Measurements from ENCODE around the gene HDAC8.
"Not testable (repeated sequence)": the region's sequence is repeated elsewhere in the genome, so short reads cannot be mapped to it uniquely, and the experiment has no call there.

Gene HDAC8

DNA sequence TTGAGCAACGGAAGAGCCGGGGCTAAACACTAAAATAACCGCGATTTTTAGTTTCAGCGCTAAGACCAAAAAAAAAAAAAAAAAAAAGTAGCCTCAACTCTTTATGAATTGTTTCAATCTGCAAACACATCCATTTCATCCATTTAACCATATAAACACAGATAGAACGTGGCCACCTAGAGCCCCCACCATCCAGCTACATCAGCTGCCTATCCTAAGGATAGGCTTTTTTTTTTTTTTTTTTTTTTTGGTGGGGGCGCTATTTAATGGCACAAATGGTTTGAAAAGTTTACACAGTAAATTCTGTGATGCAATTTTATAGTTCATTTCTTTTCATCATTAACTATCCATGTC lies 492 bp upstream of the HDAC8 start:
- Histone ChIP-seq H3K27ac (ENCODE audit: low read depth, low read length, severe bottlenecking) (no peak overlapping the region), H3K9me3 (ENCODE audit: control insufficient read depth, low read length) (no peaks in the 10 kb centered on the region), H3K4me1 (ENCODE audit: control insufficient read depth, insufficient read depth, low read length, poor library complexity, severe bottlenecking) (peaks cover 7% of the 10 kb centered on the region), H3K36me3 (ENCODE audit: control insufficient read depth, insufficient read depth, low read length) (peaks cover 15% of the 10 kb centered on the region), H3K4me3 (ENCODE audit: extremely low read depth, insufficient read depth, low read length, poor library complexity, severe bottlenecking) (peak overlapping the region; percentile 57)
- WGBS, 2 experiments (ENCODE audit: insufficient coverage in 2 of 2), result no CpG with 5 or more reads among the region's 7 CpGs

DNA sequence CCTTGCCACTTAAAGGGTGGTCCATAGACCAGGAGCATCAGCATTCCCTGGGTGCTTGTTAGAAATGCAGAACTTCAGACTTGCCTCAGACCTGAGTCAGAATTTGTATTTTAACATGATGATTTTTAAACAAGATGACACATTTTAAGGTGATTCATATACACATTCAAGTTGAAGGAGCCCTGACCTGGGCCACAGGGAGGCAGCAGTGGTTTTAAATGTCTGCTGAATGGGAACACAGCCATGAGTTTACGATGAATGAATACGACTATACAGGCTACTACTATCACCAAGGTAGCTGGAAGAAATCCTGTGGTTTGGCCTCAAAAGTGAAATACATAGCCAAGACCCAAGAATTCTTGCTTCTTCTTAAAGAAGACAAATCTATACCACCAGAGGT lies 2.9 kb downstream of the HDAC8 start:
- Histone ChIP-seq H3K27ac (ENCODE audit: low read depth, low read length, severe bottlenecking) (no peak overlapping the region), H3K36me3 (ENCODE audit: control insufficient read depth, insufficient read depth, low read length) (peaks cover 40% of the 10 kb centered on the region), H3K4me1 (ENCODE audit: control insufficient read depth, insufficient read depth, low read length, poor library complexity, severe bottlenecking) (peaks cover 7% of the 10 kb centered on the region), H3K9me3 (ENCODE audit: control insufficient read depth, low read length) (no peaks in the 10 kb centered on the region), H3K4me3 (ENCODE audit: extremely low read depth, insufficient read depth, low read length, poor library complexity, severe bottlenecking) (no peak overlapping the region)
- no CpG with 5 or more reads among the region's 2 CpGs for WGBS, 2 experiments (ENCODE audit: insufficient coverage in 2 of 2)

DNA sequence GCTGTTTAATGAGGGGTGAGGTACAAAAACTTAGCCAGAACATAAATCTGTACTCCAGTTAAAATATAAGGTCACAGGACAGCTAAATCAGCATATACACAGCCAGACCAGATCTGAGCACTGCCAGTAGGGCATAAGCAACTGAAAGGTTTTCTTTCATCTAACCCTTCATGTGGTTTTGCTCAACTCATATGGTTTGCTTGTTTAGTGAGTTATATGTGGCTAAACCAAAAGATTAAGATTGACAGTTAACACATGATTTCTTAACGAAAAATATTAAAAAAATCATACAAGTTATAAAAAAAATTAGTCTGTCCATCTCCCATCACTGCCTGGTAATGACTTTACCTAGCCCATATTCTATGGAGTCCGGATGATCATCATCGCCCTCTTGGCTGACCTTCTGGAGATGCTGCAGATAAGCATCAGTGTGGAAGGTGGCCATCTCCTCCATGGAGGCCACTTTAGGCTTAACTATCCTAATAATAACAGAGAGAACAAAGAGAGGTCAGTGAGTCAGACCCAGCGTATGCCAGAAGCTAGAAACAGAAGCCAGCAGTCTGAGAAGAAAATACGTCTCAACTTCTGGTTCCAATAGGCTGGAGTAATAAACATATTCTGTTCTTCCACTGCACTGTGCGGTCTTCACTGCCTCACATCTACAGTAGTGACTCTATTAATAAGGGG lies 4.1 kb downstream of the HDAC8 start:
- H3K27ac ChIP-seq (ENCODE audit: low read depth, low read length, severe bottlenecking), result no peak overlapping the region
- peaks cover 7% of the 10 kb centered on the region for H3K4me1 ChIP-seq (ENCODE audit: control insufficient read depth, insufficient read depth, low read length, poor library complexity, severe bottlenecking)
- no peak overlapping the region for H3K4me3 ChIP-seq (ENCODE audit: extremely low read depth, insufficient read depth, low read length, poor library complexity, severe bottlenecking)
- peaks cover 40% of the 10 kb centered on the region for H3K36me3 ChIP-seq (ENCODE audit: control insufficient read depth, insufficient read depth, low read length)
- no peaks in the 10 kb centered on the region for H3K9me3 ChIP-seq (ENCODE audit: control insufficient read depth, low read length)
- WGBS, 2 experiments (ENCODE audit: insufficient coverage in 2 of 2), result no CpG with 5 or more reads among the region's 6 CpGs

GRCh38 chrX:72566448-72566847 lies 6.2 kb downstream of the HDAC8 start:
- WGBS, 2 experiments (ENCODE audit: insufficient coverage in 2 of 2), result 94% methylated on average over 2 of the region's 2 CpGs; no CpG with 5 or more reads in 1 of the 2 experiments
- no peak overlapping the region for H3K27ac ChIP-seq (ENCODE audit: low read depth, low read length, severe bottlenecking)
- peaks cover 7% of the 10 kb centered on the region for H3K4me1 ChIP-seq (ENCODE audit: control insufficient read depth, insufficient read depth, low read length, poor library complexity, severe bottlenecking)
- no peaks in the 10 kb centered on the region for H3K9me3 ChIP-seq (ENCODE audit: control insufficient read depth, low read length)
- H3K4me3 ChIP-seq (ENCODE audit: extremely low read depth, insufficient read depth, low read length, poor library complexity, severe bottlenecking), result no peak overlapping the region
- H3K36me3 ChIP-seq (ENCODE audit: control insufficient read depth, insufficient read depth, low read length), result peaks cover 47% of the 10 kb centered on the region

GRCh38 chrX:72559655-72560054 lies 13.0 kb downstream of the HDAC8 start:
- not testable (repeated sequence) for H3K36me3 ChIP-seq (ENCODE audit: control insufficient read depth, insufficient read depth, low read length); H3K4me3 ChIP-seq (ENCODE audit: extremely low read depth, insufficient read depth, low read length, poor library complexity, severe bottlenecking); H3K27ac ChIP-seq (ENCODE audit: low read depth, low read length, severe bottlenecking); H3K4me1 ChIP-seq (ENCODE audit: control insufficient read depth, insufficient read depth, low read length, poor library complexity, severe bottlenecking); H3K9me3 ChIP-seq (ENCODE audit: control insufficient read depth, low read length)
- no CpG with 5 or more reads among the region's 28 CpGs for WGBS, 2 experiments (ENCODE audit: insufficient coverage in 2 of 2)

- Histone ChIP-seq H3K36me3 (ENCODE audit: control insufficient read depth, insufficient read depth, low read length) (no peaks in the 10 kb centered on the region), H3K27ac (ENCODE audit: low read depth, low read length, severe bottlenecking) (peak overlapping the region; percentile 49), H3K9me3 (ENCODE audit: control insufficient read depth, low read length) (no peaks in the 10 kb centered on the region), H3K4me1 (ENCODE audit: control insufficient read depth, insufficient read depth, low read length, poor library complexity, severe bottlenecking) (no peaks in the 10 kb centered on the region), H3K4me3 (ENCODE audit: extremely low read depth, insufficient read depth, low read length, poor library complexity, severe bottlenecking) (no peak overlapping the region)
- 6 to 15% methylated on average over 3 of the region's 16 CpGs for WGBS, 2 experiments (ENCODE audit: insufficient coverage in 2 of 2)
Measured at GRCh38 chrX:72554448-72555140, 18.0 kb downstream of the HDAC8 start.

- H3K36me3 ChIP-seq (ENCODE audit: control insufficient read depth, insufficient read depth, low read length); H3K9me3 ChIP-seq (ENCODE audit: control insufficient read depth, low read length); H3K4me3 ChIP-seq (ENCODE audit: extremely low read depth, insufficient read depth, low read length, poor library complexity, severe bottlenecking); H3K4me1 ChIP-seq (ENCODE audit: control insufficient read depth, insufficient read depth, low read length, poor library complexity, severe bottlenecking); H3K27ac ChIP-seq (ENCODE audit: low read depth, low read length, severe bottlenecking): not testable (repeated sequence)
- WGBS, 2 experiments (ENCODE audit: insufficient coverage in 2 of 2), result 90% methylated on average over 2 of the region's 6 CpGs; no CpG with 5 or more reads in 1 of the 2 experiments
Measured at GRCh38 chrX:72552443-72552842, 20.2 kb downstream of the HDAC8 start.

DNA sequence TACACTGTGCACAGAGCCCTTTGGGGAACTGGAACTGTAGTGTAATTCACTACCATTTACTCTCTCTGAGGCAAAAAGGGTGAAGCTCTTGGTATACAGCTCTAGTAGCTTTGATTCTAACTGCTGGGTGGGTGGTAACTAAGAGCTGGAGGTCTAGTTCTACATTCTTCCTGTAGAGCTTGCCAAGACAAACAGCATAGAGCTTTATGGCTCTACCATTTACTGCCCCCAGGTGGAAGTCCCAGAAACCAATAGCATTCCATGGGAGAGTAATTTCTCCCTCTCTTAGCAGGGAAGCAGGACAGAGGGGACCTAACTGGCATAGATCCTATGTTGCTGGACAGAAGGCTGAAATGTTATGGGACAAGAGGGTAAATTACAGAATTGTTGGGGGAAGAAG lies 26.7 kb downstream of the HDAC8 start:
- H3K9me3 ChIP-seq (ENCODE audit: control insufficient read depth, low read length), result no peaks in the 10 kb centered on the region
- no peaks in the 10 kb centered on the region for H3K4me1 ChIP-seq (ENCODE audit: control insufficient read depth, insufficient read depth, low read length, poor library complexity, severe bottlenecking)
- H3K36me3 ChIP-seq (ENCODE audit: control insufficient read depth, insufficient read depth, low read length), result peaks cover 3% of the 10 kb centered on the region
- no peak overlapping the region for H3K27ac ChIP-seq (ENCODE audit: low read depth, low read length, severe bottlenecking)
- H3K4me3 ChIP-seq (ENCODE audit: extremely low read depth, insufficient read depth, low read length, poor library complexity, severe bottlenecking), result no peak overlapping the region

DNA sequence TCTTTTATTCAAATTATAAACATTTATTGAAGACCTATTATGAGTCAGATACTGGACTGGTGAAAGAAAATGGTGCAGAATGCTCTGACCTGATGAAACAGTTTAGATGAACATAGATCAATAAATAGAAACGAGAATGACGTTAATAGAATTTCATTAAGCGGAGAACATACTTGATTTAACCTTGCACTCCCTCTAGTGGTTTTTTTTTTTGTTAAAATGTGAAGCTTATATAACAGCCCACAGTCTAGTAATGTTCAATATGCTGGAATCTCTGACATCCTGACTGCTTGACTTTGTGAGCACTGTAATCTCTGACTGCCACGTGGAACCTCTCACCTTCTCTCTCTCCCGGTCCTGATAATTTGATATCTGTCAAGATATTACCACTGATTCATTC lies 32.3 kb downstream of the HDAC8 start:
- Histone ChIP-seq H3K4me1 (ENCODE audit: control insufficient read depth, insufficient read depth, low read length, poor library complexity, severe bottlenecking) (no peaks in the 10 kb centered on the region), H3K27ac (ENCODE audit: low read depth, low read length, severe bottlenecking) (no peak overlapping the region), H3K36me3 (ENCODE audit: control insufficient read depth, insufficient read depth, low read length) (peaks cover 6% of the 10 kb centered on the region), H3K9me3 (ENCODE audit: control insufficient read depth, low read length) (no peaks in the 10 kb centered on the region), H3K4me3 (ENCODE audit: extremely low read depth, insufficient read depth, low read length, poor library complexity, severe bottlenecking) (no peak overlapping the region)
- WGBS, 2 experiments (ENCODE audit: insufficient coverage in 2 of 2), result no CpG with 5 or more reads among the region's 5 CpGs

DNA sequence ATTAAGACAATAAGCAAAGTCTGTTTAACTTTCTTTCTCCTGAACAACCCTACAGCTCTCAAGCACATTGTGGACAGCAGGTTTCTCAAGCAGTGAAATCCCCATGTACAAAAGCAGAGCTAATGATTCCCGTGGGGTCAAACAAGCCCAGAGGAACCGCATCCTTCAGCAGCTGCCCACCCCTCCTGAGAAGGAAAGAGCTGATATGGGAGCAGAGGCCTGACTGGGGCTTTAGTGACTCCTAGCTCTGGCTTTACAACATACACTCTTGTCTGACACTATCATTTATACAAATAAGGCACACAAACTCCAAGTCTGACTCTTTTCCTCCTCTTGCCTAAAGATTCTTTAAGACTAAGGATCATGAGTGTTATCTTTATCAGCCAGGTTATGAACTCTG lies 32.8 kb downstream of the HDAC8 start:
- no CpG with 5 or more reads among the region's 2 CpGs for WGBS, 2 experiments (ENCODE audit: insufficient coverage in 2 of 2)
- Histone ChIP-seq H3K4me3 (ENCODE audit: extremely low read depth, insufficient read depth, low read length, poor library complexity, severe bottlenecking) (no peak overlapping the region), H3K4me1 (ENCODE audit: control insufficient read depth, insufficient read depth, low read length, poor library complexity, severe bottlenecking) (no peaks in the 10 kb centered on the region), H3K36me3 (ENCODE audit: control insufficient read depth, insufficient read depth, low read length) (peaks cover 6% of the 10 kb centered on the region), H3K9me3 (ENCODE audit: control insufficient read depth, low read length) (no peaks in the 10 kb centered on the region), H3K27ac (ENCODE audit: low read depth, low read length, severe bottlenecking) (no peak overlapping the region)

DNA sequence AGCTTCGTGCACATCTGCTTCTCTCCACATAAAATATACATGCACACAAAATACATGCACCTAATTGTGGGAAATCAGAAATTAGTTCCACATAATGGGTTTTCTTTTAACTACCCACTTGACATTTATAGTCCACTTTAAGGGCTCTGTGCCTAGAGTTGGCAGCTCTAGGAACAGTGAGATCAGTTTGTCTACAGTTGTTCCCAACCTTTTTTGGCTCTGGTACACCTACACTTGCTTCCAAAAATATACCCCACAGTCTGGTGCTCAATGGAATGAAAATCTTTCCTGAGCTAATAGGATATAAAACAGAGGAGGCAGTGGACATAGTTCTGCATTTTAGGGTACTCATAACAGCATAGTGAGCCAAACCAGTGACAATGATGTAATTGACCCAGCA lies 36.1 kb downstream of the HDAC8 start:
- H3K9me3 ChIP-seq (ENCODE audit: control insufficient read depth, low read length), result no peaks in the 10 kb centered on the region
- H3K4me1 ChIP-seq (ENCODE audit: control insufficient read depth, insufficient read depth, low read length, poor library complexity, severe bottlenecking), result no peaks in the 10 kb centered on the region
- H3K36me3 ChIP-seq (ENCODE audit: control insufficient read depth, insufficient read depth, low read length), result peaks cover 2% of the 10 kb centered on the region
- WGBS, 2 experiments (ENCODE audit: insufficient coverage in 2 of 2), result no CpG with 5 or more reads among the region's 1 CpG
- H3K4me3 ChIP-seq (ENCODE audit: extremely low read depth, insufficient read depth, low read length, poor library complexity, severe bottlenecking), result no peak overlapping the region
- H3K27ac ChIP-seq (ENCODE audit: low read depth, low read length, severe bottlenecking), result no peak overlapping the region

Measured in mesodermal cell (in vitro differentiated cells).